ENCODE measurements around the gene RALGAPA2.

Gene RALGAPA2

DNA sequence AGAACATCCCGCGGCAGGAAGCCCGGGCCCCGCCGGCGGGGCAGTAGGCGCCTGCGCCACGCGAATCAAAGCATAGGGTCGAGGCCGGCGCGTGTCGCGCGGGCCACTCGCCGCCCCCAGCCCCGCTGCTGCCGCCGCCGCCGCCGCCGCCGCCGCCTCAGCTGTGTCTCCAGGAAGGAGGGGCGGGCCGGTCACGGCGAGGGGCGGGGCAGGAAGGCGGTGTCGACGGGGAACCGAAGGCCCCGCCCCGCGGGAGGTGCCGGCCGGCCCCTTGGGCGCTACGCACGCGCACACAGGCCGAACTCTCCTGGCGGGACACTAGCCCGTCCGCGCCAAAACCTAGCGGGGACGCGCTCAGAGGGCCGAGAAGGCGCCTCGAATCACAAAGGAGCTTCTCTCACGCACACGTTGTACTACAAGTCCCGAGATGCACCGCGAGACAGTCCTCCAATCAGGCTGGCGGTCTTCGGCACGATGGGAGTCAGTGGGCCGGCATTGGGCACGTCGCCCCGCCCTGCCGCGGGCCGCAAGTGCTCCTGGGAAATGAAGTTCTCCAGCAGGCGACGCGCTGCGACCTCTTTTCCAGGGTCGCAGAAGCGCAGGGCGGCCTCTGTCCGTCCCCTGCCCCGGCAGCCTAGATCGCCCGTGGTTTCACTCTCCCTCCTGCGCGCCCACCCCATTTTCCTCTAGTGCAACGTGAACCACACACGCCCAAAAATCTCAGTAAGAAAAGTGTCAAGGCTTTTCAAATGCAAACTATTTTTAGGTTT lies at the start of gene RALGAPA2:
TSS of gene RALGAPA2 (minus strand) at position 171 of the 770 bp plus-strand sequence. CDS start at position 7, 164 bp downstream.
- peak; percentile 94 for DNase-seq

DNA sequence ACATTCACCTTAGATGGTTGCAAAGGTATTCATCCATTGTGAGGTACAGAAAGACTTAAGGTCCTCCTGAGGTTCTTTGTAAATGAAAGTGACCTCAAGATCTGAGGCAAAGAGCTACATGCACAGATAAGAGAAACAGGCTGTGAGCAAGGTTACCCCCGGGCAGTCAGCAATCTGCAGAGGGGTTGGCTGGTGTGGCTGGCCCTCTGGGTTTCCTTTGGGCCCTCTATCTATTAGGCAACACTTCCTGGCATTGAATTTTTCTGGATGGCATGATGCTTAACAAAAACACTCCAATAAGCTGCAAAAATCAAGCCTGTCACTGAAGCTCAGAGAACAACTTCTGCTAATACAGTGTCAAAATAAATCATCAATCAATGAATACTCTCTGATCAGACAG lies 48.9 kb upstream of the RALGAPA2 start:
- no peak for DNase-seq

DNA sequence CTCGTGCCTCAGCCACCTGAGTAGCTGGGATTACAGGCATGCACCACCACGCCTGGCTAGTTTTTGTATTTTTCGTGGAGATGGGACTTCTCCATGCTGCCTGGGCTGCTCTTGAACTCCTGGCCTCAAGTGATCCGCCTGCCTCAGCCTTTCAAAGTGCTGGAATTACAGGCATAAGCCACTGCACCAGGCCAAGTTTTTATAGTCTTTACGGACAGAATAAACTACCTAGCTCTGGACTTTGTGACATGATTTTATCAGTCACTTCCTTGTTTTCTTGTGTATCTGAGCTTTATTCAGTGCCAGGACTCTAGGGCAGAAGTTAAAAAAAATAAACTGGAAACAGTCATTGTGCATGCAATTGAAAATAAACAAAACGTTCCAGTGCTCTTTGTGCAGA lies 46.7 kb upstream of the RALGAPA2 start:
- no peak for DNase-seq

DNA sequence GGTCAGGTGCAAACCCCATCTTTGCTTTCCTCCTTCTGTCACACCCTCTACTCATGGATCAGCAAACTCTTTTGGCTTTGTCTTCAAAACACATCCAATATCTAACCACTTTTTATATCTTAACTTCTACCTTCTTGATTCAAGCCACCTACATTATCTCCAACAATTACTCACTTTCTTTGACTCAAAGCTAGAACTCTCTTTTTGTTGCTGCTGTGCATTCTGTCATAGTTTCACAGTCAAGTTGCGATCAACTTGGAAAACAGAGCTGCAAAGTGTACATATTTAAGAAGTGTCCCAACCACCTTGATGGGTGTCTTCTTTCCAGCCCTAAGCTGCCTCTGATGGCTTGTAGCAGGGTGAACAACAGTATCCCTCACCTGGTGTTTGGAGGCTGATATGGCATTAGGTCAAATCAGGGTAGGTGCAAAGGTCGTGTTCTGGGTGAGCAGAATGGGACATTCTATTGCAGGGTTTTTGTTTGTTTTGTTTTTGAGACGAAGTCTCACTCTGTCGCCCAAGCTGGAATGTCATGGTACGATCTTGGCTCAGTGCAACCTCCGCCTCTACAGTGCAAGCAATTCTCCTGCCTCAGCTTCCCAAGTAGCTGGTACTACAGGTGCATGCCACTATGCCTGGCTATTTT lies 43.4 kb upstream of the RALGAPA2 start:
- no peak for DNase-seq

DNA sequence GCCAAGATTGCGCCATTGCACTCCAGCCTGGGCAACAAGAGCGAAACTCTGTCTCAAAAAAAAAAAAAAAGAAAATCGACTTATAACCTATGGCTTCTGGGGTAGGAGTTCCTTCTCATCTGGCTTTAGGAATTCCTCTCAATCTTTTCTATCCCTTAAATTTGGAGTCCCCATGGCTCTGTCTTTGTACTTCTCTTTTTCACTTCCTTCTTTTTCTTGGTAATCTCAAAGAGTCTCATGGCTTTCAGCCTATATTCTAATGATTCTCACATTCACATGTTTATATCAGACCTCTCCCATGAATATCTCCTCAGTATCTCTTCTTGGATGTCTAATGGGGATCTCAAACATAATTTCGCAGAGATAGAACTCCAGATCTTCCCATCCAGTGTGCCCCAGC lies 42.8 kb upstream of the RALGAPA2 start:
- DNase-seq: no peak

DNA sequence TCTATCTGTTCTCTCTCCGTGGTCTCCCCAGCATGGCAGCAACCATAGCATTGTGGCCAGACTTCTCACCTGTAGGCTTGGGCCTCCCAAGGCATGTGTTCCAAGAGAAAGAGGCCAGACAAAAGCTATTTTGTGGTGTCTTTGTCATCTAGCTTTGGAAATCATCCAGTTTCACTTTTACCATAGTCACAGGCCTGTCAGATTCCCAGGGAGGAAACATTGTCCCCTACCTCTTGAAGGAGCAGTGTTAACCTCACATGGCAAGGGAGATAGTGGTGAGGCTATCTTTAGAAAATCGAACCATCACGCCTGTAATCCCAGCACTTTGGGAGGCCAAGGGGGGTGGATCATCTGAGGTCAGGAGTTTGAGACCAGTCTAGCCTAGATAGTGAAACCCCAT lies 42.3 kb upstream of the RALGAPA2 start:
- DNase-seq: no peak

DNA sequence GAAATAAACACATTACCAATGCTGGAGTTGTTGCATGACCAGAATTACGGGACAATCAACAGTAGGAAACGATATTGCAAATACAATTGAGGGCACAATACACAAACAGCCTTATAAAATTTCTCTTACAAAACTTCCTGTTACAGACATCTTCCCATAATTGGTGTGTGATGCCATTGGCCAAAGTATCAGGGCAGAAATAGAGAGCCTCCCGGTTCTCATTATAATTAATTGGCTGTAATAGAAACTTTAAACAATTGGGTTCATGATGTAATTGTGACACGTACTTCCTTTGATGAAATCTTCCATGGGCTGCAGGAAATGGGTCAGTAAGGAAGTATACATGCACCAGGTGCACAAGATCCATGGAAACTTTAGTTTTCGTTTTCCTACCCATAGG lies 40.3 kb upstream of the RALGAPA2 start:
- no peak for DNase-seq

DNA sequence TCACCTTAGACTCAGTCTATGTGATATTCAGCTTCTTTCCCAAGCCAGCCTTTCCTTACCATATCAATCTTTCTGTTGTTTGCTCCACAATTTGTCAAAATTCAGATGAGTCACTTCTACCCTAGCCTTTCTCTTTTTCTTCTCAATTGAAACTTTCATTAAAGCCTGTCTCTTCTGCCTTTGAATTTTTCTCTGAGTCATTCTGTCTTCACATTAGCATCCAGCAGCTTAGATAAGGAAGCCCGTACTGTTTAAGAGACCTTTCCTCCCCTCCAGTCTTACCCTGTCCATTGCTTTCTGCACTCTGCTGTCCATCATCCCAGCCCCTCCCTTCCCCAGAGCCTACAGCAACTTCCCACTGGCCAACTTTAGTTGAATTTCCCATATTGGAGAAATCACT lies 34.9 kb upstream of the RALGAPA2 start:
- DNase-seq: no peak

DNA sequence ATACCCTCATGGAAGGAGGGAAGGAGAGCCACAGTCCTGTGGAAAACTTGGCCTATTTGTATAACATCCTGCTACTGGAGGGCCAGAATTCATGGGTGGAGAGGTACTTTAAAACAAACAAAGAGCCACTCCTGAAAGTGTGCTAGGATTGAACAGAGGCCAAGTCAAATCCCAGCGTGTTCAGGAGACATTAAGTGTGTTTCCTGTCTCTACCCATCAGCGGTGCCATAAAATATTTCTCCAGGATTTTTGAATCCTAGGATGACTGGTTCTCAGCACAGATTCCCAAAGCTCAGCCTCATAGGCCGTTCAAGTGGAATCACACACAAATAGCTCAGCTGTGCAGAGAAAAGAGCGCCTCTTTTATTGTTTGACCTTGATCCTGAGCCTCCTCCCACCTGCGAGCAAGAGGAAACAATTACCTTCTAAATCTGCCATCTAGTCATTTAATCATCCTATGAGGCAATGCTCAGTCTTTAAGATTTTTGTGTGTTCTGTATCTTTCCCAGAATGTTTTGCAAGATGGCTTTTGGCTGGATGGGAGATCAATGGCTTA lies 31.8 kb upstream of the RALGAPA2 start:
- DNase-seq: no peak

DNA sequence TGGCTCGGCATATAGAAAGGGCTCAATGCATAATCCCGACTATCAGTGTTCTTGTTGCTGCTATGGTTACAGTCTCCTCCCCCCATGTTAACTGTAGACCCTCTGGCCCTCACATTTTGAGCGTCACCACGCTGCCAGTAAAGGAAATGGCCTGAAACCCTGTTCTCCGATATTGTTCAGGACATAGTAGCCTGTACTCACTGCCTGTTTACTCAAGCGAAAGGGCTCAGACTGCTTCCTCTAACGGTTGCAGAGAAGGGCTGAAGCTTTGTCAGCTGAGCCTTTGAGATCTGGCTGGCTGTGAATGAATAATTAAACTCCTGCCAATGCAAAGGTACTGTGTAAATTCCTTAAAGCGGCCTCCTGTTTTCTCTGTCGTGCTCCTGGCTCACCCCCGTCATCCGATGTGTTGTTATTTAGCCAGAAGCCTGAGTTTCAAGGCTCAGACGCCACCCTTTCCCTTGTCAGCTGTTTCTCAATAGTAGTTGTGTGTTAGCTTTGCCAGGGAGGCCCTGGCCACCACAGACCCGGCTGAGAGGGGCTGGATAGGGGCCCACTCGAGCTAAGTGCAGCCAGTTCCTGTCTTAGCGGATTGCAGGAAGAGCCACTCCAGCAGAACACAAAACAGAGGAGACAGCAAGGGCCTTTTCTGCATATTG lies 31.2 kb upstream of the RALGAPA2 start:
- DNase-seq: no peak

DNA sequence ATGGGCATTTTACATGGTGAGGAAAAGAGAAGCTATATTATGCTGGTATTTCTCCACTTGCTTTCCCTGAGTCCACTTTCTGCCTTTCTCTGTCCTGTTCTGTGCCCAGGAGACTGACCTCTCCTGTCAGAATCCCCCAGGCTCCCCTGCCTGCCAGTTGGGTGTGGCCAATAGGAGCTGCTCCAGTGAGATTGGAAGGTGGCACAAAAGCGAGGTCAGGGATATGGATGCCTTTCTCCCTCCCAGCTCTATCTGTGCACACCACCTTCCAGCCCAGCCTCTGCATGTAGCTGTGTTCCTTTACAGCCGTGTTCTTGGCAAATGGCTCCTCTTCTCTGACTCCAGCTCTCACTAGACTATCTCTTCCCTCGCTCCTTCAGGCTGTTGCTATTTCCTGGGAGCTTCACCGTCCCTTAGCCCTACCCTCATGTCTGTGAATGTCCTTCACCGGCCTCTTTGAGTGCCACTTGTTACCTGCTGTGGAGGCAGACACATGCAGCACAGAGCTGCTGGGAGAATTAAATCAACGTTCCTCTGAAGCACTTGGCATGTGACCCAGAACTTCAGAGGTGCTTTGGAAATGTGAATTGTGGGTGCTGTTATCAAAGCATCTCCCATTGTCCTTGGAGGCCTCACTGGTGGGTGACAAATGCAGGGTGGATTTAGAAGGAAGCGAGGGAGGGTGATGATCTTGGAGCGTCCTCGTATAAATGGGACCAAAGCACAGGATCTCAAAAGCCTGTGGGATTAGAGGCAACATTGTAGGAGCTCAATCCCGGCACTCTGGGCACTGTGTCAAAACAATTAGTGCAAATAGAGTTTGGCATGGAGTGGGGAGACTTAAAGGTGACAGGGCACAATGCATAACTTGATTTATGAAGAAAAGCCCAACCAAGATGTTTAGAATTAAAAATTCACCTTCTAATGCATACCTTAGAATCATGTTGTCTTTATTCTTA lies 28.9 kb upstream of the RALGAPA2 start:
- no peak for DNase-seq

DNA sequence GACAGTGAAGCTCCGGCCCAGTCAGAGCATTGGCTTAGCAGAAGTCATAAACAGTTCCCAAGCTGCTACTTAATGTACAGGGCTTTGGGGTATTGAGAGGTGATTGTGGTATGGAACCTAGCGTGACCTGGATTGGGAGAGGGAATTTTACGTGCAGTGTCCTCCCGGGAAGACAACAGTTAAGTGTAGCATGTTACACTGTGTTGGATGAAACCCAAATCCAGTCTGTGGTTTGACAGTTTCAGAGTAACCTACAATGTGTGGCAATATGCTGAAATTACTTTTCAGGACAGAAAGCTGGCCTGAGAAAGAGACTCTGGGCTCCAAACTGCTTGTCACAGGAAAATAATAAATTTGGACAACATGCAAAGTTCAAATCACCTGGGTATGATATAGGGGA lies 28.1 kb upstream of the RALGAPA2 start:
- DNase-seq: no peak

DNA sequence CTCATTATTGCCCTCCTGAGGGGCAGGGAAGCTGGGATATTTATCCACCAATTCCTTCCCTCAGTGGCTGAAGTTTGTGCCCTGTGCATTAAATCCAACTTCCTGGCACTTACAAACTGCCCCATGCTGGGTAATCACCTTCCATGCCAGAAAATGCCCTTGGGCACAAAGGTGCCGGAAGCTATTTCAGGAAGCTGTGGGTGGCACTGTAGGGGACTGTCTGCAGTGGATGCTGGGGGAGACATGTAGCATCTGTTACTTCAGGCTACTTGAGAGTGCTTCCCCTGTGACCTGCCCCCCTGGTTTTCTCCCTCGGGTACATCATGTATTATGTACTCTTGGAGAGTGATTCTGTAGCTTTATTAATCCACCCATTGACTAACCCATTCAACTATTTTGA lies 24.7 kb upstream of the RALGAPA2 start:
- no peak for DNase-seq

DNA sequence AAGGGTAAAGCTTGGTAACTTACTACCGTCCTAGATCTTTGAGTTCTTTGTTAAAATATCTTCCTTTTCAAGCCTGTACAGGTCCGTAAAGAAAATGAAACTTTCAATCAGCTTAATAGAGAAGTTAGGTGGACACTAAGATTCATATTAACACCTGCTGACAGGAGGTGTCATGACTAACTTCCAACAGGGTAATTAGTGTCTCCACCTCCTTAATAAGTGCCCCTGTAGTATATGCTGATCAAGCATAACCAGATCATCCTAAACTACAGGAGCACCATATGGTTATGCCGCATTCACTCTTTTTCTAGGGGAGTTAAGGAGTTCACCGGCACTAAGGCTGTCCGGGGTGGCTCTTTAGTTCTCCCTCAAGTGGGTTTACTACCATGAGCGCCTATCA lies 23.9 kb upstream of the RALGAPA2 start:
- no peak for DNase-seq

DNA sequence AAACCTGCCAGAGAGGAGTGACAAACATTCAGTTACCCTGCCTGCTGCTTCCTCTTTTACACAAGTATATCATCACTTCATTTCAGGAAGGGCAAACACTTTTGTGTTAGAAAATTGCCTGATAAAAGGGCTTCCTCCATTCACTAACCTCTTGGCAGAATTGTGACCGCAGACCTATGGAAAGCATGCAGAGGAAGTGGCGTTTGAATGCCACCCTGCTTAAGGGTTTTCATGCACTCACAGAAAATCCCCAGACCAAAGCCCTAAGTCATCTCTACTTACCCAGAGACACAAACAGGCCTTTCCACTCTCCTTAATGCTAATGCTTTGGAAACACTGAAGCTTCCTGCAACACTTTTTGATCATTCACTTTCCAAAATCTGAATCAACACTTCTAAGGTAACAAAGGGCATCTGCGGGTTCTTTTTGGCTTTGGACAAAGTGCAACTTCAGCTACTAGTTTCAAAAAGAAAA lies 22.1 kb upstream of the RALGAPA2 start:
- peak; percentile 8 to 45 for DNase-seq

DNA sequence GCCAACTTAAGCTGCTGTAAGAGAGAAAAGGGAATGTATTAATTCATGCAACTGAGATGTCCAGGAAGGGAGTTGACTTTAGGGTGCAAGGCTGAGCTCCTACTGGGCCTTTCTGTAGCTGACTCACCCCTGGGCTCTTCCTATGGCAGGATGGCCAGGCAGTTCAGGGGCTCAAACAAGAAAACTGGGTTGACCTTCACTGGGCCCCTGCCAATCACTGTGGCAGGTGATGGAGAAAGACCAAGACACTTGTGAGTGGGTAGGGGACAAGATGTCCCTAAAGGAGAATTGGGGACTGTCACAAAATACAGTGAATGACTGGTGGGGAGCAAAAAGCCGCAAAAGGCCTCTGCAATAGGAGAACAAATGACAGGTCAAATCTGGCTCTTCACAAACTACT lies 21.5 kb upstream of the RALGAPA2 start:
- DNase-seq: no peak

DNA sequence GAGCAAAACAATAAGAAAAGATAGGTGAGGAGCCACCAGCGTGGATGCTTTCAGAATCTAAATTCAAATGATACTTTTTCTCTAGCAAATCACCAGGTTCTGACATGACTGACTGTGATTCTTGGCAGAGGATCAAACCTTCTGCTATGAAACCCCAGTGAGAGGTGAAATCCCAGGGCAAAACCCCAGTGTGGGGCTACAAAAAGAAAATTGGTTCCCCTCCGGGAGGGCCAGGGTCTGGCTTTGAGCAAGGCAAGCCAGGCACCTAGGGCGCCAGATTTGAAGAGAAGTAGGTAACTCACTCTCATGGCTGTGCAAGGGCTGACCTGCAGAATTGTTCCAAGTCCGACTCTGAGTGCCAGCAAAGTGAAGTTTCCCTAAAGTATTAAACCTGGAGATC lies 20.2 kb upstream of the RALGAPA2 start:
- no peak for DNase-seq

DNA sequence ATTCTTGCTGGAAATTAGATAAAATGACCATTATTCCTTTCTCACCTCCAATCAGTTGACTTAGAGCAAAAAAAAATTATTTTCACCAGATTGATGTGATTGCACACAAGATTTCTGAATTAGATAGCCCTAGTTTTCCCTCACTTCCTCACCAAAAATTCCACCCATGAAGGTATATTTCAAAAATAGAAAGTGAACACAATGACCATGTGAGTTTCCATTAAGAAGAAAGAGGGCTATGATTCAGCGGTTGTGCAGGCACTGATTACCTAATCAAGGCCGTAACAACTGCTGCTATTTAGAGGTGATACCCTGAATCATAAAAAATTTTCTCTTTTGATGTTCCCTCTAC lies 19.5 kb upstream of the RALGAPA2 start:
- peak in 1 of 2 donors; percentile 29 for DNase-seq

DNA sequence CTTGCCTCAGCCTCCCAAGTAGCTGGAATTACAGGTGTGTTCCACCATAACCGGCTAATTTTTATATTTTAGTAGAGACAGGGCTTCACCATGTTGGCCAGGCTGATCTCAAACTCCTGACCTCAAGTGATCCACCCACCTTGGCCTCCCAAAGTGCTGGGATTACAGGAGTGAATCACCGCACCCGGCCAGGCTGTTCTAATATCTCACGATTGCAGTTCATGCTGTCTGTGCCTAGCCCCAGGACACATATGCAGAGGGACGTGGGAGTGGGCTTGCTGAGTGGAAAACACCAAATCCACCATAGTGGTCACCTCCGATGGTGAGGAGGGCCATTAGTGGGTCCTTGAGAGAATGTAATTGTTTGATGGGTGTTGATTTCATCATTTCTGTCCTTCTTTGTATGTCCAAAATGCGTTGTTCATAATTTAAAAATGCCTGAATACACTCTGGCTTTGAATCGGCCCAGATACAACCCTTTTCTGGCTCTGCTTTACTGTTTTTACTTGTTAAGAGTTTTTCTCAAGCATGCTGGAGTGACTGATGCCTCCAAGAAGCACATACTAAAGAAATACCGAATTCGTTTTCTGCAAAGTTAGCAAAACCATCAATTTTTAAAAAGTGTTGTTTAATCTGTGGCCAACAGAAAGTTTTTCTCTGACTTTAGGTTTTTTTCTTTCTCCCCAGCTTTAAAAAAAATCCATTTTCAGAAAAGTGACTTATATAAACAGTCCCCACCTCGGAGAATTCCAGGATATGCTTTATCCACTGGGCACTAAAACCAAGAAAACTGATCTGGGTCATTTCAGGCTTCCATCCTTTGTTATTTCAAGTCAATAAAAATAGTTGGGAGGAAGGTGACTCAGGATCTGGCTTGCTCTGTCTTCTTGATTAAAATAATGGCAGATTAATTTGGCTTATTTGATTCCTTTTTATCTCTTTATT lies 18.8 kb upstream of the RALGAPA2 start:
- DNase-seq: no peak

DNA sequence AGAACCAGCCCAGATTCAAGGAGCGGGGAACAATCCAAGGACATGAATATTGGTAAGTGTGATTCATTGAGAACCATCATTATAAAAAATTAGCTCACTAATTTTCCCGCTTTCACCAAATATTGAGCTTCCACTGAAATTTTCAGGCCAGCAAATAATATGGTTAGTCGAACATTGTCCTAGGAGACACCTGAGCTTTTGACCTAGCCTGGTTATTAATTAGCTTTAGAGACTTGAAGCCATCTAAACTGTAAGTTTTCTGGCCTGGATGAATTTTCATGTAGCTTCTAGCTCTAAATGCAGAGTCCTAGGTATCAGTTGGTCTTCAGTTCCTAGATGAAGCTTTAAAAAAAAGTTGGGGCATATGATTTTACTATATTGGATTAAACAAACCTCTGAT lies 17.1 kb upstream of the RALGAPA2 start:
- DNase-seq: no peak

DNA sequence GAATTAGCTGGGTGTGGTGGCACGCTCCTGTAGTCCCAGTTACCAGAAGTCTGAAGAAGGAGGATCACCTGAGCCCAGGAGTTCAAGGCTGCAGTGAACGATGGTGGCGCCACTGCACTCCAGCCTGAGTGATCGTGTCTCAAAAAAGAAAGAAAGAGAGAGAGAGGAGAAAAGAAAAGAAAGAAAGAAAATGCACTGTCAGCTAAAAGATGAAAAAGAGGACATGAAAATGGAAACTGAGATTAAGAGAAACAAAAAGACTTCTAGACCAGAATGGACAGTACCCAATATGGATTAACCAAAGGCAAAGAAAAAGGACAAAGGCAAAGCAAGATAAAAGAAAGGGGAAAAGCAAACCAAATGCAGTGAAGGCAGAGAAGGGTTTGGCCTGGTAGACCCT lies 9.0 kb upstream of the RALGAPA2 start:
- DNase-seq: no peak
